K562 (cell line): ENCODE data around the gene AP2S1. TPM values are rescaled to one million over a fixed set of nuclear protein-coding genes. Genes with fewer than 3 reads are reported as not detected.

Experiments used
- ATAC-seq: fragments of 200-7000 bp; cut with Tn5 transposase; 3 replicates; pipeline ENCODE4 v1.9.1; 2020; ENCODE audit warnings: moderate library complexity
- BruUV-seq: library from RNA; stranded (reverse); fragments of 400-500 nt; replicated peaks from 2 replicates; lab custom pipeline; 2021; lab: Mats Ljungman, UMichigan
- CTCF ChIA-PET: fragments of 300-600 bp; formaldehyde crosslinking; extraction: SDS; loops from one replicate; lab custom pipeline; 2021; ENCODE audit warnings: low intra/inter-chr PET ratio; lab: Yijun Ruan, JAX
- POLR2A ChIA-PET: fragments of 300-600, 350-650 bp; sonication (Branson Sonifier 250); formaldehyde crosslinking; extraction: SDS; loops from one replicate; lab custom pipeline; 2021; ENCODE audit warnings: antibody characterized with exemption, inconsistent platforms; lab: Yijun Ruan, JAX
- DNase-seq, 4 experiments: peaks; one replicate each; pipeline versions ENCODE4 v3.0.0 to v3.0.0-alpha.2; 2011 to 2018; ENCODE audit warnings: low spot score in 3 of 4, mixed read lengths in 3 of 4; ENCODE audit errors: extremely low read depth in 1 of 4
- FAIRE-seq: peaks from 2 replicates; lab custom pipeline; 2011; peaks lifted over from hg19 to GRCh38; lab: Jason Lieb, UNC
- H2AFZ ChIP-seq: 2 replicates; pipeline ENCODE4 v1.6.0; 2011; ENCODE audit warnings: low read depth, low read length, control low read depth, inconsistent platforms
- H3K27ac ChIP-seq: fragments of 200-600 bp; 3 replicates; pipeline ENCODE4 v1.8.0; 2011; ENCODE audit warnings: low read depth, mild to moderate bottlenecking, control low read depth, inconsistent platforms, low read length, moderate library complexity, mixed read lengths; ENCODE audit errors: extremely low read depth
- H3K27me3 ChIP-seq, 2 experiments: fragments of 300-600 bp in 1 of 2; 2 replicates in 1 of 2; 3 replicates in 1 of 2; pipeline versions ENCODE4 v1.6.0 to v1.8.0; 2011; ENCODE audit warnings: inconsistent platforms in 2 of 2, low read length in 2 of 2, mild to moderate bottlenecking in 1 of 2, mixed read lengths in 1 of 2, moderate library complexity in 1 of 2; ENCODE audit not compliant: control insufficient read depth in 2 of 2, insufficient read depth in 2 of 2
- H3K36me3 ChIP-seq: fragments of 300-600 bp; 3 replicates; pipeline ENCODE4 v1.8.0; 2011; ENCODE audit warnings: mild to moderate bottlenecking, low read length, inconsistent platforms; ENCODE audit not compliant: control insufficient read depth, insufficient read depth
- H3K4me1 ChIP-seq, 2 experiments: fragments of 200-600 bp in 1 of 2; replicated peaks in 1 of 2; 2 replicates in 1 of 2; 3 replicates in 1 of 2; pipeline versions ENCODE4 v1.5.1 to v1.8.0; 2011; ENCODE audit warnings: inconsistent platforms in 2 of 2, low read length in 2 of 2, mild to moderate bottlenecking in 1 of 2, mixed read lengths in 1 of 2, moderate library complexity in 1 of 2; ENCODE audit not compliant: control insufficient read depth in 2 of 2, insufficient read depth in 2 of 2
- H3K4me2 ChIP-seq: 2 replicates; pipeline ENCODE4 v1.6.1; 2011; ENCODE audit warnings: low read length, control low read depth, inconsistent platforms, mixed read lengths; ENCODE audit not compliant: insufficient read depth
- H3K4me3 ChIP-seq: fragments of 200-600 bp; sonication (generic), shearing (Covaris generic); 2 replicates; pipeline ENCODE4 v1.5.1; 2016; ENCODE audit warnings: control low read depth, inconsistent platforms
- H3K79me2 ChIP-seq: fragments of 200-600 bp; 3 replicates; pipeline ENCODE4 v1.8.0; 2011; ENCODE audit warnings: low read length, inconsistent platforms; ENCODE audit not compliant: control insufficient read depth, insufficient read depth
- H3K9ac ChIP-seq, 2 experiments: 2 replicates each; pipeline versions ENCODE4 v1.6.0 to v1.6.1; 2011; ENCODE audit warnings: low read depth in 2 of 2, low read length in 2 of 2, control low read depth in 1 of 2, inconsistent platforms in 1 of 2, mild to moderate bottlenecking in 1 of 2, mixed read lengths in 1 of 2; ENCODE audit not compliant: insufficient read depth in 1 of 2
- H3K9me1 ChIP-seq: one replicate; pipeline ENCODE4 v1.6.0; 2011; ENCODE audit warnings: inconsistent platforms, mild to moderate bottlenecking, low read length, moderate library complexity; ENCODE audit not compliant: control insufficient read depth, insufficient read depth
- H3K9me3 ChIP-seq: replicated peaks from 2 replicates; pipeline ENCODE4 v1.5.1; 2011; ENCODE audit warnings: low read depth, low read length, inconsistent platforms; ENCODE audit not compliant: control insufficient read depth, insufficient read depth
- H4K20me1 ChIP-seq: replicated peaks from 2 replicates; pipeline ENCODE4 v1.6.1; 2011; ENCODE audit warnings: low read length, inconsistent platforms, mixed read lengths; ENCODE audit not compliant: control insufficient read depth, insufficient read depth
- ARID1B ChIP-seq: fragments of 450-650 bp; IDR thresholded peaks from 2 replicates; pipeline ENCODE4 v1.6.1; 2016; ENCODE audit warnings: antibody characterized with exemption, mild to moderate bottlenecking, inconsistent platforms
- DMBX1 ChIP-seq: fragments of 250-450 bp; sonication (Bioruptor Pico); IDR thresholded peaks from 2 replicates; pipeline ENCODE4 v1.8.0; 2022; ENCODE audit warnings: inconsistent platforms, mild to moderate bottlenecking, moderate library complexity, borderline replicate concordance
- E2F5 ChIP-seq: sonication (generic); formaldehyde crosslinking; IDR thresholded peaks from 2 replicates; pipeline ENCODE4 v1.8.0; 2022; ENCODE audit warnings: mild to moderate bottlenecking, missing genetic modification reagents
- FOXA3 ChIP-seq, 2 experiments: fragments of 450-650 bp in 1 of 2; sonication (generic) in 1 of 2; formaldehyde crosslinking; IDR thresholded peaks in 1 of 2; conservative IDR thresholded peaks in 1 of 2; 2 replicates each; pipeline versions ENCODE4 v1.4.0 to v1.8.0; 2020 to 2022; ENCODE audit warnings: mild to moderate bottlenecking in 2 of 2, missing genetic modification reagents in 1 of 2
- FOXJ2 ChIP-seq: fragments of 200-800 bp; sonication (Bioruptor generic); IDR thresholded peaks from 2 replicates; pipeline ENCODE4 v1.6.1; 2016; ENCODE audit warnings: missing genetic modification characterization, missing compliant biosample characterization
- L3MBTL2 ChIP-seq: fragments of 450-650 bp; IDR thresholded peaks from 2 replicates; pipeline ENCODE4 v1.6.1; 2016; ENCODE audit warnings: mild to moderate bottlenecking, moderate library complexity
- MYBL2 ChIP-seq, 2 experiments: fragments of 450-650 bp in 1 of 2; sonication (generic) in 1 of 2; formaldehyde crosslinking in 1 of 2; IDR thresholded peaks; 2 replicates each; pipeline versions ENCODE4 v1.6.1 to v1.8.1; 2017 to 2022; ENCODE audit warnings: borderline replicate concordance in 1 of 2, inconsistent platforms in 1 of 2, low read depth in 1 of 2, mild to moderate bottlenecking in 1 of 2, missing genetic modification reagents in 1 of 2, moderate library complexity in 1 of 2
- NONO ChIP-seq, 2 experiments: fragments of 200-400 bp in 1 of 2; fragments of 450-650 bp in 1 of 2; formaldehyde crosslinking in 1 of 2; IDR thresholded peaks; 2 replicates each; pipeline ENCODE4 v1.6.1; 2017; ENCODE audit warnings: low read depth in 2 of 2, mild to moderate bottlenecking in 2 of 2, moderate library complexity in 2 of 2, low read length in 1 of 2
- NR4A1 ChIP-seq, 2 experiments: fragments of 250-450 bp in 1 of 2; fragments of 450-650 bp in 1 of 2; sonication (Bioruptor Pico) in 1 of 2; IDR thresholded peaks; 2 replicates each; pipeline versions ENCODE4 v1.4.0 to v1.6.1; 2016 to 2020; ENCODE audit warnings: mild to moderate bottlenecking in 2 of 2, missing compliant biosample characterization in 1 of 2, missing genetic modification characterization in 1 of 2, moderate library complexity in 1 of 2
- PKNOX1 ChIP-seq: fragments of 450-650 bp; IDR thresholded peaks from 2 replicates; pipeline ENCODE4 v1.6.1; 2016
- RNF2 ChIP-seq: sonication (generic); IDR thresholded peaks from 2 replicates; pipeline ENCODE4 v1.6.1; 2016
- SRSF7 ChIP-seq: fragments of 200-400 bp; formaldehyde crosslinking; optimal IDR thresholded peaks from 2 replicates; pipeline ENCODE3; 2017; ENCODE audit warnings: mild to moderate bottlenecking, low read depth, low read length
- STAT6 ChIP-seq: sonication (generic); formaldehyde crosslinking; IDR thresholded peaks from 2 replicates; pipeline ENCODE4 v1.8.1; 2023; ENCODE audit warnings: mild to moderate bottlenecking, missing genetic modification reagents
- ZNF316 ChIP-seq: fragments of 450-650 bp; IDR thresholded peaks from 2 replicates; pipeline ENCODE4 v1.6.1; 2016
- WGBS: fragments of 100-300 bp; shearing (Covaris generic); methylation state at CpG from one replicate; pipeline ENCODE4 v1.1.6; 2016; ENCODE audit warnings: low coverage, mixed read lengths; ENCODE audit not compliant: insufficient coverage; ENCODE audit errors: missing lambda C conversion rate; 5-methylcytosine and 5-hydroxymethylcytosine counted together
- in situ Hi-C: fragments of 300-500 bp; cut with MboI; formaldehyde crosslinking; loops from 4 replicates; pipeline ENCODE4 v1.15.0; 2018; ENCODE audit warnings: inconsistent platforms, mixed read lengths
- intact Hi-C: fragments of 100-400 bp; cut with micrococcal nuclease; formaldehyde crosslinking; loops from 2 replicates; pipeline ENCODE4 v1.14.2; 2022
- polyA plus RNA-seq, 8 experiments: library from polyadenylated mRNA; depleted of rRNA in 4 of 8; stranded (reverse) in 5 of 8; unstranded in 3 of 8; fragments of >200 nt; fragmentation: Nextera tagmentation in 2 of 8; fragmentation: Illumina TruSeq in 1 of 8; extraction: Ambion mirVana in 2 of 8; extraction: Trizol in 1 of 8; gene quantifications; 2 replicates each; pipeline versions ENCODE4 v1.2.1 to v1.2.3, GENCODE V29; 2011 to 2014; ENCODE audit warnings: inconsistent platforms in 1 of 8, missing spikeins in 1 of 8
- total RNA-seq, 7 experiments: library from RNA; depleted of rRNA in 6 of 7; stranded (reverse); fragments of >200 nt in 6 of 7; fragmentation: Illumina TruSeq in 2 of 7; extraction: Trizol in 2 of 7; gene quantifications; 2 replicates each; pipeline versions ENCODE4 v1.2.1 to v1.2.3, GENCODE V29; 2011 to 2021; ENCODE audit warnings: low replicate concordance in 1 of 7

The AP2S1 gene
- total and polyA plus RNA-seq, 9 of the 15 experiments (the other 6 are each of a cell fraction or from before 2014, with no cell fraction given): 32.4 to 294 (median 136) TPM

GRCh38 chr19:46788968-46789338, 61.7 kb downstream of the AP2S1 start (continued):
- TF ChIP-seq STAT6 (CRISPR knock-in tag): no peak
- no peak for TF ChIP-seq NR4A1 (CRISPR knock-in tag; IDR thresholded peaks at IDR 0.05)
- TF ChIP-seq NR4A1 (tag; IDR thresholded peaks at IDR 0.05): 0 out of 2 replicates have a peak, but pooled peaks have one; percentile 19
- TF ChIP-seq DMBX1 (CRISPR knock-in tag): no peak
- TF ChIP-seq L3MBTL2: 0 out of 2 replicates have a peak, but pooled peaks have one; percentile 16

- peak within 1 kb of the TSS; percentile 99 for H3K9ac ChIP-seq
- H3K4me1 ChIP-seq: peaks cover 23 to 43% of the 10 kb centered on the region in 2 experiments
- BruUV-seq: no TSS peak
- FAIRE-seq (peak; percentile 89), ATAC-seq (peak; percentile 77), DNase-seq (peak; percentile 98 to 99 (median 98))
- peaks cover 52% of the 10 kb centered on the region for H3K79me2 ChIP-seq
- CTCF ChIA-PET: no interaction called here
- no peaks in the 10 kb centered on the region for H3K9me1 ChIP-seq
- H3K9me3 ChIP-seq: no peaks in the 10 kb centered on the region
- no peaks in the 10 kb centered on the region for H3K27me3 ChIP-seq
- intact Hi-C loops: loop anchor here (5.0 kb wide), 1 partner anchor 39 kb away; no protein-coding TSS in a partner anchor
- peak within 1 kb of the TSS; percentile 79 for H2AFZ ChIP-seq
- peak within 1 kb of the TSS; percentile 92 for H3K4me2 ChIP-seq
- peak within 1 kb of the TSS; percentile 95 for H3K27ac ChIP-seq
- in situ Hi-C loops: no loop called here
- peaks cover 34% of the 10 kb centered on the region for H4K20me1 ChIP-seq
- POLR2A ChIA-PET: interaction anchor here (0.5 to 5.9 kb wide), 31 partner anchors 10 to 1681 kb away, joined by 3 to 89 read pairs (median 4); partner anchors contain the start of genes PRKD2 and ZC3H4
- peaks cover 33% of the 10 kb centered on the region for H3K36me3 ChIP-seq
- peak within 1 kb of the TSS; percentile 91 for H3K4me3 ChIP-seq
- WGBS: 1% methylated on average over 45 of the region's 46 CpGs
- TF ChIP-seq ZNF316: 0 out of 2 replicates have a peak, but pooled peaks have one; percentile 5
- 0 out of 2 replicates have a peak, but pooled peaks have one; percentile 59 for TF ChIP-seq FOXJ2
- TF ChIP-seq NONO (IDR thresholded peaks at IDR 0.05; ENCODE audit: low read depth in 2 of 2, low read length in 1 of 2): peak; percentile 80 to 85
- peak; percentile 20; the same call in 1 of the 2 replicates for TF ChIP-seq PKNOX1
- peak; percentile 24; the same call in 1 of the 2 replicates for TF ChIP-seq RNF2
- TF ChIP-seq MYBL2 (IDR thresholded peaks at IDR 0.05; ENCODE audit: low read depth): no peak
- no peak for TF ChIP-seq MYBL2 (CRISPR knock-in tag; IDR thresholded peaks at IDR 0.05; ENCODE audit: borderline replicate concordance)
- no peak for TF ChIP-seq SRSF7
- TF ChIP-seq E2F5 (CRISPR knock-in tag): 0 out of 2 replicates have a peak, but pooled peaks have one; percentile 58
- peak in 1 of 2 experiments; percentile 77; a peak in 1 of 4 replicates for TF ChIP-seq FOXA3 (CRISPR knock-in tag; conservative IDR thresholded peaks at IDR 0.05 in 1 of 2, IDR thresholded peaks at IDR 0.05 in 1 of 2)
- TF ChIP-seq ARID1B: peak; percentile 52; the same call in 1 of the 2 replicates
Measured at GRCh38 chr19:46788262-46788967, 62.2 kb downstream of the AP2S1 start, which contains the start of gene SLC1A5. Gene SLC1A5, minus strand, starts transcription at chr19:46788594. Its CDS starts 629 bp downstream, at chr19:46787965.
